ENCODE data around the gene TNIK.

DNA sequence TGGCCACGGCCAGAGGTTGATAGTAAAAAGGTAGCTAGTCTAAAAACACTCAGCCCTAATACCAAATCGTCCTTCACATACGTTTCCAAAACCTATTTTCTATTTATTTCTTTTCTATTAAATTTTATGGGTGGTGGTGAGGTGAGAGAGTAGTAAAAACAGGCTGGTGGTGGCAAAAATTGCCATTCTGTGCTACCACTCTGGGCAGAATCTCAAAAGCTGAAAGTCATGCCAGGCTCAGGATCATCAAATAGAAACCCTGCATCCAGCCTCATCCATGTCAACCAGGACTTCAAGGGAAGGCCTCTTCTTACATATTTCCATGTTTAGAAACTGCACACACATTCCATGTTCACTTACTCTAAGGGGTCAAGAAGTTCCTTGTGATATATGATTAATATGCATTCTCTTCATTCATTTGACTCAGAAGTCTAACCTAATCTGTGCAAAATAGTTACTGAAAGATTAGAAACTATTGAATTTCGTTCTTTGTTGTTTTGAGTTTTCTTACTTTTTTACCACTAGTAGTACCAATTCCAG is 153.1 kb downstream of the TNIK start:
- TF ChIP-seq EZH2phosphoT487 (IDR thresholded peaks at IDR 0.05; ENCODE audit: borderline replicate concordance), result no peak
- no peak for TF ChIP-seq CTCF (conservative IDR thresholded peaks at IDR 0.05; ENCODE audit: low read length)

Measured in Loucy (cell line).